ENCODE results near the gene BIN2.

GRCh38 chr12:51244269-51244668, 79.7 kb downstream of the BIN2 start:
- TF ChIP-seq FOXK2 (IDR thresholded peaks at IDR 0.05) (no peak), LEF1 (IDR thresholded peaks at IDR 0.05; ENCODE audit: borderline replicate concordance) (no peak), FOXM1 (IDR thresholded peaks at IDR 0.05; ENCODE audit: borderline replicate concordance) (no peak), BHLHE40 (IDR thresholded peaks at IDR 0.05; ENCODE audit: borderline replicate concordance) (no peak), TARDBP (IDR thresholded peaks at IDR 0.05) (no peak), SUZ12 (IDR thresholded peaks at IDR 0.05) (no peak), ZNF384 (IDR thresholded peaks at IDR 0.05) (no peak), SP1 (IDR thresholded peaks at IDR 0.05) (no peak), ELF4 (IDR thresholded peaks at IDR 0.05) (no peak), HDGF (IDR thresholded peaks at IDR 0.05; ENCODE audit: borderline replicate concordance) (no peak), CTBP1 (IDR thresholded peaks at IDR 0.05; ENCODE audit: borderline replicate concordance) (no peak), NFRKB (IDR thresholded peaks at IDR 0.05) (no peak)
